K562 (cell line): Measurements from ENCODE around the gene FAAP100. TPM values are rescaled to one million over a fixed set of nuclear protein-coding genes. Genes with fewer than 3 reads are reported as not detected.

ENCODE experiments used
- ATAC-seq: fragments of 200-7000 bp; cut with Tn5 transposase; 3 replicates; pipeline ENCODE4 v1.9.1; 2020; ENCODE audit warnings: moderate library complexity
- BruUV-seq: library from RNA; stranded (reverse); fragments of 400-500 nt; replicated peaks from 2 replicates; lab custom pipeline; 2021; lab: Mats Ljungman, UMichigan
- CTCF ChIA-PET: fragments of 300-600 bp; formaldehyde crosslinking; extraction: SDS; loops from one replicate; lab custom pipeline; 2021; ENCODE audit warnings: low intra/inter-chr PET ratio; lab: Yijun Ruan, JAX
- POLR2A ChIA-PET: fragments of 300-600, 350-650 bp; sonication (Branson Sonifier 250); formaldehyde crosslinking; extraction: SDS; loops from one replicate; lab custom pipeline; 2021; ENCODE audit warnings: antibody characterized with exemption, inconsistent platforms; lab: Yijun Ruan, JAX
- DNase-seq, 4 experiments: peaks; one replicate each; pipeline versions ENCODE4 v3.0.0 to v3.0.0-alpha.2; 2011 to 2018; ENCODE audit warnings: low spot score in 3 of 4, mixed read lengths in 3 of 4; ENCODE audit errors: extremely low read depth in 1 of 4
- FAIRE-seq: peaks from 2 replicates; lab custom pipeline; 2011; peaks lifted over from hg19 to GRCh38; lab: Jason Lieb, UNC
- H2AFZ ChIP-seq: 2 replicates; pipeline ENCODE4 v1.6.0; 2011; ENCODE audit warnings: low read depth, low read length, control low read depth, inconsistent platforms
- H3K27ac ChIP-seq: fragments of 200-600 bp; 3 replicates; pipeline ENCODE4 v1.8.0; 2011; ENCODE audit warnings: low read depth, mild to moderate bottlenecking, control low read depth, inconsistent platforms, low read length, moderate library complexity, mixed read lengths; ENCODE audit errors: extremely low read depth
- H3K27me3 ChIP-seq, 2 experiments: fragments of 300-600 bp in 1 of 2; 2 replicates in 1 of 2; 3 replicates in 1 of 2; pipeline versions ENCODE4 v1.6.0 to v1.8.0; 2011; ENCODE audit warnings: inconsistent platforms in 2 of 2, low read length in 2 of 2, mild to moderate bottlenecking in 1 of 2, mixed read lengths in 1 of 2, moderate library complexity in 1 of 2; ENCODE audit not compliant: control insufficient read depth in 2 of 2, insufficient read depth in 2 of 2
- H3K36me3 ChIP-seq: fragments of 300-600 bp; 3 replicates; pipeline ENCODE4 v1.8.0; 2011; ENCODE audit warnings: mild to moderate bottlenecking, low read length, inconsistent platforms; ENCODE audit not compliant: control insufficient read depth, insufficient read depth
- H3K4me1 ChIP-seq, 2 experiments: fragments of 200-600 bp in 1 of 2; replicated peaks in 1 of 2; 2 replicates in 1 of 2; 3 replicates in 1 of 2; pipeline versions ENCODE4 v1.5.1 to v1.8.0; 2011; ENCODE audit warnings: inconsistent platforms in 2 of 2, low read length in 2 of 2, mild to moderate bottlenecking in 1 of 2, mixed read lengths in 1 of 2, moderate library complexity in 1 of 2; ENCODE audit not compliant: control insufficient read depth in 2 of 2, insufficient read depth in 2 of 2
- H3K4me2 ChIP-seq: 2 replicates; pipeline ENCODE4 v1.6.1; 2011; ENCODE audit warnings: low read length, control low read depth, inconsistent platforms, mixed read lengths; ENCODE audit not compliant: insufficient read depth
- H3K4me3 ChIP-seq: fragments of 200-600 bp; sonication (generic), shearing (Covaris generic); 2 replicates; pipeline ENCODE4 v1.5.1; 2016; ENCODE audit warnings: control low read depth, inconsistent platforms
- H3K79me2 ChIP-seq: fragments of 200-600 bp; 3 replicates; pipeline ENCODE4 v1.8.0; 2011; ENCODE audit warnings: low read length, inconsistent platforms; ENCODE audit not compliant: control insufficient read depth, insufficient read depth
- H3K9ac ChIP-seq, 2 experiments: 2 replicates each; pipeline versions ENCODE4 v1.6.0 to v1.6.1; 2011; ENCODE audit warnings: low read depth in 2 of 2, low read length in 2 of 2, control low read depth in 1 of 2, inconsistent platforms in 1 of 2, mild to moderate bottlenecking in 1 of 2, mixed read lengths in 1 of 2; ENCODE audit not compliant: insufficient read depth in 1 of 2
- H3K9me1 ChIP-seq: one replicate; pipeline ENCODE4 v1.6.0; 2011; ENCODE audit warnings: inconsistent platforms, mild to moderate bottlenecking, low read length, moderate library complexity; ENCODE audit not compliant: control insufficient read depth, insufficient read depth
- H3K9me3 ChIP-seq: replicated peaks from 2 replicates; pipeline ENCODE4 v1.5.1; 2011; ENCODE audit warnings: low read depth, low read length, inconsistent platforms; ENCODE audit not compliant: control insufficient read depth, insufficient read depth
- H4K20me1 ChIP-seq: replicated peaks from 2 replicates; pipeline ENCODE4 v1.6.1; 2011; ENCODE audit warnings: low read length, inconsistent platforms, mixed read lengths; ENCODE audit not compliant: control insufficient read depth, insufficient read depth
- BCL6 ChIP-seq: fragments of 250-450 bp; sonication (Bioruptor Pico); IDR thresholded peaks from 2 replicates; pipeline ENCODE4 v1.4.0; 2020
- FIP1L1 ChIP-seq: fragments of 200-400 bp; formaldehyde crosslinking; IDR thresholded peaks from 2 replicates; pipeline ENCODE4 v1.6.1; 2018; ENCODE audit warnings: mild to moderate bottlenecking, low read depth, low read length; ENCODE audit not compliant: poor library complexity, severe bottlenecking
- LEF1 ChIP-seq: fragments of 450-650 bp; IDR thresholded peaks from 2 replicates; pipeline ENCODE4 v1.6.1; 2016; ENCODE audit warnings: mild to moderate bottlenecking
- NCOA4 ChIP-seq: fragments of 450-650 bp; IDR thresholded peaks from 2 replicates; pipeline ENCODE4 v1.6.1; 2018; ENCODE audit warnings: mild to moderate bottlenecking; ENCODE audit not compliant: partially characterized antibody
- PREB ChIP-seq: sonication (generic); formaldehyde crosslinking; IDR thresholded peaks from 2 replicates; pipeline ENCODE4 v1.8.1; 2023; ENCODE audit warnings: mild to moderate bottlenecking, missing genetic modification reagents
- REST ChIP-seq, 2 experiments: fragments of 450-650 bp; formaldehyde crosslinking in 1 of 2; IDR thresholded peaks; 2 replicates each; pipeline versions ENCODE4 v1.4.0 to v1.6.1; 2014 to 2020; ENCODE audit warnings: mild to moderate bottlenecking in 2 of 2, borderline replicate concordance in 1 of 2, low read depth in 1 of 2
- SAP30 ChIP-seq: fragments of 200-600 bp; sonication (generic); IDR thresholded peaks from 2 replicates; pipeline ENCODE4 v1.6.1; 2012; ENCODE audit warnings: borderline replicate concordance, low read depth, mild to moderate bottlenecking, moderate library complexity, low read length, control low read depth, inconsistent platforms; ENCODE audit not compliant: insufficient read depth, poor library complexity, severe bottlenecking
- SRSF7 ChIP-seq: fragments of 200-400 bp; formaldehyde crosslinking; optimal IDR thresholded peaks from 2 replicates; pipeline ENCODE3; 2017; ENCODE audit warnings: mild to moderate bottlenecking, low read depth, low read length
- TEAD1 ChIP-seq, 2 experiments: fragments of 450-650 bp in 1 of 2; sonication (generic) in 1 of 2; formaldehyde crosslinking; IDR thresholded peaks; 2 replicates each; pipeline versions ENCODE4 v1.4.0 to v1.8.0; 2020 to 2022; ENCODE audit warnings: mild to moderate bottlenecking in 2 of 2, missing genetic modification reagents in 1 of 2
- XRCC4 ChIP-seq: IDR thresholded peaks from one replicate; pipeline ENCODE4 v1.6.1; 2011; ENCODE audit not compliant: insufficient read depth, insufficient read length; ENCODE audit errors: extremely low read depth
- ZNF175 ChIP-seq: fragments of 200-800 bp; sonication (Bioruptor generic); IDR thresholded peaks from 2 replicates; pipeline ENCODE4 v1.6.1; 2016; ENCODE audit warnings: low read depth, mild to moderate bottlenecking, missing genetic modification characterization, missing compliant biosample characterization
- ZNF212 ChIP-seq: fragments of 450-650 bp; formaldehyde crosslinking; IDR thresholded peaks from 2 replicates; pipeline ENCODE4 v1.4.0; 2020; ENCODE audit warnings: mild to moderate bottlenecking
- ZNF239 ChIP-seq: fragments of 250-450 bp; sonication (Bioruptor Pico); IDR thresholded peaks from 2 replicates; pipeline ENCODE4 v1.4.0; 2020; ENCODE audit warnings: mild to moderate bottlenecking
- ZNF253 ChIP-seq: fragments of 250-450 bp; sonication (Bioruptor Pico); conservative IDR thresholded peaks from 2 replicates; pipeline ENCODE4 v1.6.1; 2021; ENCODE audit warnings: mild to moderate bottlenecking
- ZNF785 ChIP-seq: fragments of 250-450 bp; sonication (Bioruptor Pico); IDR thresholded peaks from 2 replicates; pipeline ENCODE4 v1.4.0; 2020; ENCODE audit warnings: mild to moderate bottlenecking
- WGBS: fragments of 100-300 bp; shearing (Covaris generic); methylation state at CpG from one replicate; pipeline ENCODE4 v1.1.6; 2016; ENCODE audit warnings: low coverage, mixed read lengths; ENCODE audit not compliant: insufficient coverage; ENCODE audit errors: missing lambda C conversion rate; 5-methylcytosine and 5-hydroxymethylcytosine counted together
- in situ Hi-C: fragments of 300-500 bp; cut with MboI; formaldehyde crosslinking; loops from 4 replicates; pipeline ENCODE4 v1.15.0; 2018; ENCODE audit warnings: inconsistent platforms, mixed read lengths
- intact Hi-C: fragments of 100-400 bp; cut with micrococcal nuclease; formaldehyde crosslinking; loops from 2 replicates; pipeline ENCODE4 v1.14.2; 2022
- polyA plus RNA-seq, 8 experiments: library from polyadenylated mRNA; depleted of rRNA in 4 of 8; stranded (reverse) in 5 of 8; unstranded in 3 of 8; fragments of >200 nt; fragmentation: Nextera tagmentation in 2 of 8; fragmentation: Illumina TruSeq in 1 of 8; extraction: Ambion mirVana in 2 of 8; extraction: Trizol in 1 of 8; gene quantifications; 2 replicates each; pipeline versions ENCODE4 v1.2.1 to v1.2.3, GENCODE V29; 2011 to 2014; ENCODE audit warnings: inconsistent platforms in 1 of 8, missing spikeins in 1 of 8
- total RNA-seq, 7 experiments: library from RNA; depleted of rRNA in 6 of 7; stranded (reverse); fragments of >200 nt in 6 of 7; fragmentation: Illumina TruSeq in 2 of 7; extraction: Trizol in 2 of 7; gene quantifications; 2 replicates each; pipeline versions ENCODE4 v1.2.1 to v1.2.3, GENCODE V29; 2011 to 2021; ENCODE audit warnings: low replicate concordance in 1 of 7

The FAAP100 gene
- total and polyA plus RNA-seq, 9 of the 15 experiments (the other 6 are each of a cell fraction or from before 2014, with no cell fraction given): 0.31 to 51.2 (median 12.6) TPM

- H3K4me2 ChIP-seq: no peak overlapping the region
- no peak overlapping the region for H3K27ac ChIP-seq
- no peak overlapping the region for H3K4me3 ChIP-seq
- H3K9me3 ChIP-seq: no peaks in the 10 kb centered on the region
- DNase-seq (no peak), FAIRE-seq (no peak), ATAC-seq (no peak)
- ChIA-PET CTCF (no interaction called here), POLR2A (no interaction called here)
- WGBS: 98% methylated on average over 3 of the region's 3 CpGs
- H3K9me1 ChIP-seq: no peaks in the 10 kb centered on the region
- H3K27me3 ChIP-seq: no peaks in the 10 kb centered on the region
- in situ Hi-C loops (no loop called here), intact Hi-C loops (no loop called here)
- no peak overlapping the region for H2AFZ ChIP-seq
- H3K4me1 ChIP-seq: peaks cover 8 to 18% of the 10 kb centered on the region in 2 experiments; a peak in 4 of 5 replicates
- no TSS peak for BruUV-seq
- peaks cover 10% of the 10 kb centered on the region; the same call in 2 of the 3 replicates for H3K79me2 ChIP-seq
- H3K9ac ChIP-seq: no peak overlapping the region
- H4K20me1 ChIP-seq: peaks cover 7% of the 10 kb centered on the region
- peaks cover 94% of the 10 kb centered on the region; the same call in 2 of the 3 replicates for H3K36me3 ChIP-seq
- TF ChIP-seq ZNF175 (CRISPR knock-in tag) (no peak), REST (IDR thresholded peaks at IDR 0.05; ENCODE audit: borderline replicate concordance) (no peak), REST (CRISPR knock-in tag; IDR thresholded peaks at IDR 0.05; ENCODE audit: low read depth) (no peak), LEF1 (no peak), BCL6 (no peak), ZNF253 (no peak), NCOA4 (no peak), PREB (no peak), FIP1L1 (no peak), ZNF239 (CRISPR knock-in tag) (no peak), TEAD1 (CRISPR knock-in tag; IDR thresholded peaks at IDR 0.05) (no peak), SRSF7 (no peak), ZNF785 (CRISPR knock-in tag) (no peak), SAP30 (no peak), ZNF212 (CRISPR knock-in tag) (no peak), XRCC4 (no peak)
These were observed 23.7 kb upstream of the FAAP100 start for GRCh38 chr17:81575836-81576235.
